Fibroblast of pulmonary artery (primary cell): ENCODE measurements around the gene SLC7A6OS.

Source experiments
- DNase-seq: peaks from one replicate; pipeline ENCODE4 v3.0.0-alpha.2; 2010; ENCODE audit warnings: low read depth
- H3K4me3 ChIP-seq: replicated peaks from 2 replicates; pipeline ENCODE4 v1.5.1; 2011; ENCODE audit warnings: low read depth, mild to moderate bottlenecking, control low read depth, low read length, moderate library complexity
- CTCF ChIP-seq: IDR thresholded peaks from 2 replicates; pipeline ENCODE4 v1.5.1; 2011; ENCODE audit warnings: mild to moderate bottlenecking, control low read depth, low read length, inconsistent platforms; ENCODE audit errors: missing control alignments

The SLC7A6OS gene

GRCh38 chr16:68332411-68333121 is 21.8 kb upstream of the SLC7A6OS start:
- DNase-seq: peak; percentile 50
- H3K4me3 ChIP-seq: no peak overlapping the region
- no peak for TF ChIP-seq CTCF

- DNase-seq: no peak
- no peak overlapping the region for H3K4me3 ChIP-seq
- TF ChIP-seq CTCF: no peak
Measured at GRCh38 chr16:68331879-68332410, 21.2 kb upstream of the SLC7A6OS start.

GRCh38 chr16:68328860-68329390 is 18.2 kb upstream of the SLC7A6OS start:
- H3K4me3 ChIP-seq: no peak overlapping the region
- TF ChIP-seq CTCF: no peak
- no peak for DNase-seq

- DNase-seq: peak; percentile 88
- no peak overlapping the region for H3K4me3 ChIP-seq
Measured at GRCh38 chr16:68328151-68328859, 17.6 kb upstream of the SLC7A6OS start.

GRCh38 chr16:68324780-68325357 is 14.1 kb upstream of the SLC7A6OS start:
- H3K4me3 ChIP-seq: no peak overlapping the region
- TF ChIP-seq CTCF: no peak
- DNase-seq: no peak

More at GRCh38 chr16:68328151-68328859, 17.6 kb upstream of the SLC7A6OS start:
- TF ChIP-seq CTCF: peak; percentile 97

- no peak overlapping the region for H3K4me3 ChIP-seq
- TF ChIP-seq CTCF: no peak
- DNase-seq: no peak
Measured at GRCh38 chr16:68324336-68324735, 13.6 kb upstream of the SLC7A6OS start.
